ENCODE measurements around the gene DLG2.

Gene DLG2

DNA sequence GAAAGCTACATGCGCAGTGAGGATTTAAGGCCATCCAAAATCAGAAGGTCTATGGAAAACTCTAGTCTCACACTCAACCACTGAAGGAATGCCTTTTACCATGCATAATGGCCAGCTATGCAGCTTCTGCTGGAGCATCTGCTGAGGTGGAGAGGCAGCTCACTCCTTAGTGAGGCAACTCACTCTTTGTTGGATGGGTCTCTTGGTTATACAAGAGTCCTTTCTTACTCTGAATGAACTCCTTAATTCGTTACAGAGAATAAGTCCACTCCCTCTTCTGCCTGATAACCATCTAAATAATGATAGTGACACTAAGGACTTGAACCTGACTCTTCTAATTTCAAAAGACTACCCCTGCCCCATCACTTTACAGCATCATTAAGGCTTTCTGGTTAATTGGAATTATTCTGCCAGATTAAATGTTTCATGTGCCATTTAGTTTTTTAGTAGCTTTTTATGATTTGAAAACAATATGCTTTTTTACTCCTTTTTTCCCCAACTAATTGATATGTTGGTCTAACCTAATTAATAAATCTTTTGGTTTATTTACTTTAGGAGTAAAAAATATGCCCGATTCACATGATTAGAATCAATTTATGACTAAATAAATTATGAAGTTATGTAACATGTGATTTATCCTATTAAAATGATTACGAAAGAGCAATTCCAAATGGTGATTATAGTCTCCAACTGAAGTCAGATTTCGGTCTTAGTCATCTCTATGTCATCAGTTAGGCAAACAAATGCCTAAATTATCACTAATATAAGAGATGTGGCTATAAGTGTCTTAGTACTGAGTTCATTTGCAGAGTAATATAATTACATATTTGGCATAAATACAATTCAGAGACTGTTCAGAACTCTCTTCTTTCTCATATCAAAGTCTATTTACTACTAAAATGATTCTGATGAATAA, 2054.3 kb downstream of the DLG2 start:
- TF ChIP-seq, protein P1, sequence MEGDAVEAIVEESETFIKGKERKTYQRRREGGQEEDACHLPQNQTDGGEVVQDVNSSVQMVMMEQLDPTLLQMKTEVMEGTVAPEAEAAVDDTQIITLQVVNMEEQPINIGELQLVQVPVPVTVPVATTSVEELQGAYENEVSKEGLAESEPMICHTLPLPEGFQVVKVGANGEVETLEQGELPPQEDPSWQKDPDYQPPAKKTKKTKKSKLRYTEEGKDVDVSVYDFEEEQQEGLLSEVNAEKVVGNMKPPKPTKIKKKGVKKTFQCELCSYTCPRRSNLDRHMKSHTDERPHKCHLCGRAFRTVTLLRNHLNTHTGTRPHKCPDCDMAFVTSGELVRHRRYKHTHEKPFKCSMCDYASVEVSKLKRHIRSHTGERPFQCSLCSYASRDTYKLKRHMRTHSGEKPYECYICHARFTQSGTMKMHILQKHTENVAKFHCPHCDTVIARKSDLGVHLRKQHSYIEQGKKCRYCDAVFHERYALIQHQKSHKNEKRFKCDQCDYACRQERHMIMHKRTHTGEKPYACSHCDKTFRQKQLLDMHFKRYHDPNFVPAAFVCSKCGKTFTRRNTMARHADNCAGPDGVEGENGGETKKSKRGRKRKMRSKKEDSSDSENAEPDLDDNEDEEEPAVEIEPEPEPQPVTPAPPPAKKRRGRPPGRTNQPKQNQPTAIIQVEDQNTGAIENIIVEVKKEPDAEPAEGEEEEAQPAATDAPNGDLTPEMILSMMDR (IDR thresholded peaks at IDR 0.05; ENCODE audit: borderline replicate concordance, insufficient read depth, low read depth, low read length) = no peak
- H3K4me3 ChIP-seq (ENCODE audit: low read depth, low read length) = no peak overlapping the region

DNA sequence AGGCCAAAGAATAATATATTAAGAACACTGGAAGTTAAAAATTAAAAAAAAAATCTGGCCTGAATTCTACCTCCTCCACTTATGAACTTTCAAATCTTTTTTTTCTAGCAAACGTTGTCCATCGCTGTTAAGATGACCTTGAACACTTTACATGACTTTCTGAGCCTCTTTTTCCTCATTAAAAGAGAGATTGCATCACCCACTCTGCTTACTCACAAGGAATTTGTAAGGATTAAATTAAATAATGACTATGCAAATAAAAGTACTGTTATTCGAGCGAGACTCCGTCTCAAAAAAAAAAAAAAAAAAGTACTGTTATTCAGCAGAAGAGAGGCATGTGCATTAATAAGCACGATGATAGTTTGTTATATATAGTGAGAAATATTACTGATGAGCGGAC, 2055.8 kb downstream of the DLG2 start:
- TF ChIP-seq, protein P1 (IDR thresholded peaks at IDR 0.05; ENCODE audit: borderline replicate concordance, insufficient read depth, low read depth, low read length) = no peak
- no peak overlapping the region for H3K4me3 ChIP-seq (ENCODE audit: low read depth, low read length)

DNA sequence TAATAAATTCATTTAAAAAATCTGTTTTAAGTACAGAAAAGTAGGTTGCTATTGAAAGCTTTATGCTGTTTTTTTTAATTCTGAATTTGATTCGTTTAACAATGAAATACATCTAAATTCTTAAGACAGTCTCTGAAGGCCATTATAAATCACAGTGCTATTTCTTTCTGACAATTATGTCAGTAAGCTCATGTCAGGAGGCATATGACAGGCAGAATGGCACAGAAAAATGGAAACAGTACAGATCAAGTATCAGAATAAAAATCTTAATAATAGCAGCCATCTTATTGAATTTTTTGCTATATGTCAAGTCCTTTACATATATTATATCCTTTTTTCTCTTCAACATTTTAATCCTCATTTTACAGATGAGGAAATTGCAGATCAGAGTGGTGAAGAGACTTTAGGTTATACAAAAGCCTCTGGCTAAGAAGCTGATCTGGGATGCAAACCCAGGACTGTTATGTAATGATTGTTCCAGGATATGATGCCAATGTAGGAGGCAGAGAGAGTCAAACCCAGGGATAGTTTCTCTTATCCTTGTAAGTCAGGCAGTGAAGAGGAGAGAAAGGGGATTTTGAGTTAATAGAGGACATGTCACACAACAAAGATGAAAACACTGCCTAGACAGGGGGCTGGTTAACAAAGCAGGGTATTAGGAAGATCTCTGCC, 2057.9 kb downstream of the DLG2 start:
- TF ChIP-seq, protein P1 (IDR thresholded peaks at IDR 0.05; ENCODE audit: borderline replicate concordance, insufficient read depth, low read depth, low read length) = no peak
- H3K4me3 ChIP-seq (ENCODE audit: low read depth, low read length) = no peak overlapping the region

DNA sequence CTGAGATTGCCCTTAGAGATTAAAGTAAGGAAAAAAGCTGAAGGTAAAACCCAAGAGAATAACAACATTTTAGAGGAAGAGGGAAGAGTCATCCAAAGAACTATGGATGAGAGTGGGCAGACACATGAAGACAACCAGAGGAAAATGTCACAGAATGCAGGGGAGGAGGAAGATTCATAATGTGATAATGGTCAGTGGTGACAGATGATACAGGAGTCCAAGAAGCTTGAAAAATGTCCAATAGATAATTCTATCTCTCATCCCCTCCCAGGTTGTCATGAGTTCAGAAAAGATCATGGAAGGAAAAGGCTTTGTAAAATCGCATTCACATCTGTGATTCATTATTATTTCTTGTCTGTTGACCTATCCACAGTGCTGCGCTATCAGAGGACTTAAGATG, 2058.6 kb downstream of the DLG2 start:
- TF ChIP-seq, protein P1 (IDR thresholded peaks at IDR 0.05; ENCODE audit: borderline replicate concordance, insufficient read depth, low read depth, low read length) = no peak
- H3K4me3 ChIP-seq (ENCODE audit: low read depth, low read length) = no peak overlapping the region

DNA sequence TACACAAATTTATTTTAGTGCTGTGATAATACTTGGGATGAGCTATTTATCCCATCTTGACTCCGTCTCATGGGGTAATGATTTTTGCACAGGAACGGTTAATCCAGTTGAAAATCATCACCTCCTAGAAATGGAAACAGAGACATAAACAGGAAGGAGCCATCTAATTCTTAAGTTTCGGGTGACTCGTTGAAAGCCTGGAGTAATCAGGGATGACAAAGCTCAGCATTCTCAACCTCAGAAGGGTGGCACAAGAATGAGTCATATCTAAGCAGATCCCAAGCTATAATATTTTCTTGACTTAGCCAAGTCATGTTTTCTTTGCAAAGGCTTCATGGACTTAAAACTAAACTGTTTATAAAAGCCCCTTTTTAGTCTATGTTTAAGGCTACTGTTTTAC, 2060.2 kb downstream of the DLG2 start:
- TF ChIP-seq, protein P1 (IDR thresholded peaks at IDR 0.05; ENCODE audit: borderline replicate concordance, insufficient read depth, low read depth, low read length) = no peak
- H3K4me3 ChIP-seq (ENCODE audit: low read depth, low read length) = no peak overlapping the region

DNA sequence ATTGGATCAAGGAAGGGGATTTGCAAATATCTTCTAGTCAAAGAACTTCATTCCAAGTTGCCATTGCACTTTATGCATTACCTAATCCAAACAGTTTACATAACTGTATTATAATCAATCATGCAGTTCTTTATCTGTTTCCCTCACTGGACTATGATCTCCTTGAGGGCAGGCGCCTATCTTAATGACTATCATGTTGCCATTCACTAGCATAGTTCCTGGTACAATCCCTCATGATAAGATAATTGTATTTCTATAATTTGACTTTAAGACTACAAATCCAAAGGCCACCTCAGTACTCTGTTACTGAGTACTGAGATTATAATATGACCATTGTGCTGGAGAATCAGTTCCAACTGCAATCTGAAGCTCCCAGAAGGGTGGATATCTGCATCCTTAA, 2062.3 kb downstream of the DLG2 start:
- H3K4me3 ChIP-seq (ENCODE audit: low read depth, low read length) = no peak overlapping the region
- TF ChIP-seq, protein P1 (IDR thresholded peaks at IDR 0.05; ENCODE audit: borderline replicate concordance, insufficient read depth, low read depth, low read length) = no peak

All from GM12875 (cell line).